Heart left ventricle (tissue), 13 donors: ENCODE measurements around the gene SCYGR1.

Source experiments
- CTCF ChIP-seq, 12 donors: fragments of 200-600 bp; sonication (generic) in 4 of 12; IDR thresholded peaks; one replicate each; pipeline versions ENCODE4 v1.5.0 to v1.8.0; 2018 to 2022; ENCODE audit warnings: antibody characterized with exemption in 12 of 12, mild to moderate bottlenecking in 5 of 12
- POLR2A ChIP-seq, 2 donors: fragments of 450-650 bp; IDR thresholded peaks; one replicate each; pipeline ENCODE4 v1.6.1; 2017; ENCODE audit warnings: antibody characterized with exemption in 2 of 2, mild to moderate bottlenecking in 2 of 2, moderate library complexity in 2 of 2
- donor health status: ischemic (EF 13 %, LVEDD 7.1; RV severe dilation, severe dysfunction).
- donor health status: DM: no; HTN: yes; CAD: no.
- donor health status: DM: no; HTN: no; CAD: no.
- donor health status: ischemic (EF 25% LVEDD 6.9; RV normal size, moderate dysfunction).
- donor health status: ischemic (EF 25% LVEDD 5.7; RV mildly dilated, moderate dysfunction).
- donor health status: ischemic (EF 35%, LVEDD 5.7; RV mildly dilated, moderate dysfunction).
- donor health status: nonischemic (EF 11% LVEDD 7.7; RV severe dilation, severe dysfunction).
- donor health status: DM: yes; HTN: yes; CAD: no.
- donor health status: PGD.
- donor health status: ischemic (EF 29% LVEDD 5.4; RV normal size, mild dysfunction).
- donor health status: nonischemic (EF 23%, LVEDD 6.1; RV moderate dilation, normal function).

GRCh38 chr2:227383686-227384085 is 4.1 kb downstream of the SCYGR1 start:
- TF ChIP-seq CTCF (IDR thresholded peaks at IDR 0.05) (no peak), POLR2A (IDR thresholded peaks at IDR 0.05) (no peak)
